ENCODE data around the gene NEURL1. TPM values are rescaled to one million over a fixed set of nuclear protein-coding genes. Genes with fewer than 3 reads are reported as not detected.
A peak's percentile ranks its signal among the peaks of the same experiment; 100 is the strongest.

Gene NEURL1
- total RNA-seq, 2 donors from 2014 or later: 0.37 to 0.48 TPM

GRCh38 chr10:103541616-103542015 lies 48.1 kb downstream of the NEURL1 start:
- DNase-seq (ENCODE audit: low spot score): peak; percentile 19
- intact Hi-C loops (cut with DNase I): no loop called here

- DNase-seq (ENCODE audit: low spot score): peak; percentile 53
Observed at GRCh38 chr10:103542764-103543616, 49.5 kb downstream of the NEURL1 start.

GRCh38 chr10:103543617-103544525 lies 50.4 kb downstream of the NEURL1 start:
- intact Hi-C loops (cut with DNase I): no loop called here
- peak; percentile 58 for DNase-seq (ENCODE audit: low spot score)

More at GRCh38 chr10:103542764-103543616, 49.5 kb downstream of the NEURL1 start:
- intact Hi-C loops (cut with DNase I): no loop called here

- peak; percentile 53 for DNase-seq (ENCODE audit: low spot score)
- intact Hi-C loops (cut with DNase I): no loop called here
Observed at GRCh38 chr10:103544657-103545310, 51.3 kb downstream of the NEURL1 start.

- intact Hi-C loops (cut with DNase I): no loop called here
- DNase-seq (ENCODE audit: low spot score): peak; percentile 67
Observed at GRCh38 chr10:103545366-103545765, 51.9 kb downstream of the NEURL1 start.

GRCh38 chr10:103545771-103546281 lies 52.3 kb downstream of the NEURL1 start:
- intact Hi-C loops (cut with DNase I): no loop called here
- DNase-seq (ENCODE audit: low spot score): peak; percentile 67

GRCh38 chr10:103546401-103546800 lies 52.9 kb downstream of the NEURL1 start:
- intact Hi-C loops (cut with DNase I): no loop called here
- DNase-seq (ENCODE audit: low spot score): no peak

GRCh38 chr10:103547391-103547946 lies 54.0 kb downstream of the NEURL1 start:
- intact Hi-C loops (cut with DNase I): no loop called here
- no peak for DNase-seq (ENCODE audit: low spot score)

GRCh38 chr10:103548006-103548405 lies 54.5 kb downstream of the NEURL1 start:
- no peak for DNase-seq (ENCODE audit: low spot score)
- intact Hi-C loops (cut with DNase I): no loop called here

- peak; percentile 55 for DNase-seq (ENCODE audit: low spot score)
- intact Hi-C loops (cut with DNase I): no loop called here
Observed at GRCh38 chr10:103548581-103549348, 55.3 kb downstream of the NEURL1 start.

- intact Hi-C loops (cut with DNase I): no loop called here
- DNase-seq (ENCODE audit: low spot score): no peak
Observed at GRCh38 chr10:103549349-103549685, 55.8 kb downstream of the NEURL1 start.

- intact Hi-C loops (cut with DNase I): no loop called here
- DNase-seq (ENCODE audit: low spot score): peak; percentile 34
Observed at GRCh38 chr10:103550229-103550628, 56.7 kb downstream of the NEURL1 start.

- DNase-seq (ENCODE audit: low spot score): peak; percentile 76
- intact Hi-C loops (cut with DNase I): no loop called here
Observed at GRCh38 chr10:103551619-103552602, 58.4 kb downstream of the NEURL1 start.

- DNase-seq (ENCODE audit: low spot score): peak; percentile 63
- intact Hi-C loops (cut with DNase I): no loop called here
Observed at GRCh38 chr10:103552856-103553742, 59.6 kb downstream of the NEURL1 start.

GRCh38 chr10:103553743-103554487 lies 60.4 kb downstream of the NEURL1 start:
- intact Hi-C loops (cut with DNase I): no loop called here

More at GRCh38 chr10:103553743-103554487, 60.4 kb downstream of the NEURL1 start:
- DNase-seq (ENCODE audit: low spot score): peak; percentile 50
